ENCODE data around the gene BSPRY.

GRCh38 chr9:113317777-113318176, 31.6 kb upstream of the BSPRY start:
- TF ChIP-seq GATA3 (IDR thresholded peaks at IDR 0.05; ENCODE audit: low read depth, low read length) (no peak), GATA2 (IDR thresholded peaks at IDR 0.05; ENCODE audit: low read depth, low read length) (no peak)
